B cell (primary cell): ENCODE results near the gene EGF. TPM values are rescaled to one million over a fixed set of nuclear protein-coding genes. Genes with fewer than 3 reads are reported as not detected.

Experiments
- ATAC-seq: fragments of 200-7000 bp; cut with Tn5 transposase; one replicate; pipeline ENCODE4 v1.10.0; 2021; ENCODE audit warnings: low read depth, mild to moderate bottlenecking, moderate number of reproducible peaks, moderate library complexity
- CTCF ChIA-PET: fragments of 350-600 bp; sonication (Branson Sonifier 250); formaldehyde crosslinking; loops from one replicate; lab custom pipeline; 2021; ENCODE audit warnings: antibody characterized with exemption, inconsistent platforms; lab: Charles Lee
- POLR2A ChIA-PET: fragments of 350-600 bp; sonication (Branson Sonifier 250); formaldehyde crosslinking; loops from one replicate; lab custom pipeline; 2021; ENCODE audit warnings: antibody characterized with exemption; lab: Charles Lee
- DNase-seq: peaks from one replicate; pipeline ENCODE4 v3.0.0; 2013
- H2AFZ ChIP-seq: 2 replicates; pipeline ENCODE4 v1.6.1; 2012; ENCODE audit warnings: mild to moderate bottlenecking, low read depth, low read length; ENCODE audit not compliant: insufficient read depth, poor library complexity, severe bottlenecking
- H3K27ac ChIP-seq, 2 donors: 1 replicate in 1 of 2; 2 replicates in 1 of 2; pipeline ENCODE4 v1.5.1; 2012 to 2013; ENCODE audit warnings: low read length in 2 of 2, mild to moderate bottlenecking in 2 of 2, moderate library complexity in 1 of 2
- H3K27me3 ChIP-seq, 4 experiments: fragments of 200-600 bp in 1 of 4; sonication (generic) in 1 of 4; replicated peaks in 1 of 4; 1 replicate in 2 of 4; 2 replicates in 2 of 4; pipeline versions ENCODE4 v1.6.1 to v1.7.0; 2013 to 2016; ENCODE audit warnings: low read length in 3 of 4, mild to moderate bottlenecking in 2 of 4, mixed read lengths in 1 of 4, moderate library complexity in 1 of 4; ENCODE audit not compliant: insufficient read depth in 4 of 4, control insufficient read depth in 3 of 4; ENCODE audit errors: control extremely low read depth in 1 of 4
- H3K36me3 ChIP-seq, 2 experiments: replicated peaks in 1 of 2; 1 replicate in 1 of 2; 2 replicates in 1 of 2; pipeline versions ENCODE4 v1.6.1 to v1.7.1; 2013; ENCODE audit warnings: low read length in 1 of 2; ENCODE audit not compliant: insufficient read depth in 2 of 2, control insufficient read depth in 1 of 2; ENCODE audit errors: control extremely low read depth in 1 of 2, extremely low read depth in 1 of 2
- H3K4me1 ChIP-seq, 2 donors: fragments of 200-600 bp in 1 of 2; sonication (generic) in 1 of 2; 1 replicate in 1 of 2; 2 replicates in 1 of 2; pipeline versions ENCODE4 v1.5.1 to v1.6.1; 2013 to 2017; ENCODE audit warnings: low read length in 2 of 2; ENCODE audit not compliant: control insufficient read depth in 2 of 2, insufficient read depth in 2 of 2
- H3K4me2 ChIP-seq: replicated peaks from 2 replicates; pipeline ENCODE3; 2012; ENCODE audit warnings: mild to moderate bottlenecking, low read depth, low read length; ENCODE audit not compliant: poor library complexity, severe bottlenecking
- H3K4me3 ChIP-seq, 5 experiments: fragments of 200-600 bp in 1 of 5; sonication (generic) in 1 of 5; 1 replicate in 3 of 5; 2 replicates in 2 of 5; pipeline versions ENCODE4 v1.5.1 to v1.7.0; 2011 to 2016; ENCODE audit warnings: low read length in 4 of 5, mild to moderate bottlenecking in 4 of 5, low read depth in 2 of 5, control low read depth in 1 of 5, moderate library complexity in 1 of 5; ENCODE audit not compliant: insufficient read depth in 1 of 5; ENCODE audit errors: control extremely low read depth in 1 of 5, extremely low read depth in 1 of 5
- H3K79me2 ChIP-seq: fragments of 200-600 bp; sonication (generic); one replicate; pipeline ENCODE4 v1.6.0; 2016; ENCODE audit warnings: low read length; ENCODE audit not compliant: control insufficient read depth, insufficient read depth
- H3K9ac ChIP-seq: fragments of 200-600 bp; sonication (generic); 2 replicates; pipeline ENCODE4 v1.6.1; 2017; ENCODE audit warnings: mild to moderate bottlenecking, low read length, moderate library complexity
- H3K9me3 ChIP-seq, 3 donors: one replicate each; pipeline versions ENCODE4 v1.6.1 to v1.7.1; 2013; ENCODE audit warnings: low read length in 2 of 3; ENCODE audit not compliant: control insufficient read depth in 2 of 3, insufficient read depth in 1 of 3; ENCODE audit errors: control extremely low read depth in 1 of 3
- H4K20me1 ChIP-seq: 2 replicates; pipeline ENCODE4 v1.6.0; 2012; ENCODE audit warnings: mild to moderate bottlenecking, low read length; ENCODE audit not compliant: insufficient read depth, control insufficient read depth, poor library complexity, severe bottlenecking
- H3K27ac Mint-ChIP-seq: one replicate; pipeline ENCODE4 v1.8.0; 2021; ENCODE audit warnings: mixed read lengths
- H3K27me3 Mint-ChIP-seq: one replicate; pipeline ENCODE4 v1.8.0; 2021; ENCODE audit warnings: mixed read lengths
- H3K4me1 Mint-ChIP-seq: one replicate; pipeline ENCODE4 v1.8.0; 2021; ENCODE audit warnings: mixed read lengths
- H3K4me3 Mint-ChIP-seq: one replicate; pipeline ENCODE4 v1.8.0; 2021; ENCODE audit warnings: mixed read lengths
- H3K9me3 Mint-ChIP-seq: one replicate; pipeline ENCODE4 v1.8.0; 2022; ENCODE audit warnings: mixed read lengths; ENCODE audit not compliant: insufficient read depth
- EZH2 ChIP-seq: IDR thresholded peaks from 2 replicates; pipeline ENCODE4 v1.6.1; 2012; ENCODE audit warnings: borderline replicate concordance, low read depth, mild to moderate bottlenecking, moderate library complexity, low read length; ENCODE audit not compliant: insufficient read depth, poor library complexity, severe bottlenecking
- WGBS: methylation state at CpG from one replicate; pipeline ENCODE4 v1.1.5; 2013; ENCODE audit warnings: missing lambda C conversion rate; ENCODE audit not compliant: insufficient coverage; 5-methylcytosine and 5-hydroxymethylcytosine counted together
- intact Hi-C: fragments of 100-400 bp; cut with micrococcal nuclease; formaldehyde crosslinking; loops from one replicate; pipeline ENCODE4 v1.10.0; 2022
- polyA plus RNA-seq: library from polyadenylated mRNA; depleted of rRNA; stranded (reverse); fragments of >200 nt; gene quantifications from 2 replicates; pipeline ENCODE4 v1.2.3, GENCODE V29; 2012
- total RNA-seq, 2 donors: library from RNA; stranded (reverse); fragments of 120-200 nt in 1 of 2; gene quantifications; 1 replicate in 1 of 2; 2 replicates in 1 of 2; pipeline versions ENCODE4 v1.2.3 to v1.2.4, GENCODE V29; 2013 to 2022
- TF ChIP-seq, protein P1 (sequence below): fragments of 200-600 bp; IDR thresholded peaks from one replicate; pipeline ENCODE4 v1.8.0; 2022; ENCODE audit warnings: antibody characterized with exemption, mild to moderate bottlenecking

Gene EGF
- total and polyA plus RNA-seq, 2 donors (not counting 1 experiment from before 2014, with no cell fraction given), result not detected

DNA sequence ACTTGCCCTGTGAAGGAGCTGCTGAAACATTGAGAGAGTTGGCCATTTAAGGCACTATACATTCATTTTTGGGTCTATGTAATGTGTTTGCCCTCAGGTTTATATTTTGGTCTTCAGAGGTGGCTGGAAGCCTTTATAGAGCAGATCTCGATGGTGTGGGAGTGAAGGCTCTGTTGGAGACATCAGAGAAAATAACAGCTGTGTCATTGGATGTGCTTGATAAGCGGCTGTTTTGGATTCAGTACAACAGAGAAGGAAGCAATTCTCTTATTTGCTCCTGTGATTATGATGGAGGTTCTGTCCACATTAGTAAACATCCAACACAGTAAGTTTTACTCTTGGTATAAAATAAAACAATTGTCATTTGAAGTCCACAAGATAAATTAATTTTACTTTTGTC lies 31.1 kb downstream of the EGF start:
- Histone ChIP-seq H3K36me3 (no peaks in the 10 kb centered on the region), H3K27me3 (peaks cover 0 to 3% (median 0%) of the 10 kb centered on the region in 4 experiments), H3K4me1 (no peaks in the 10 kb centered on the region), H4K20me1 (no peaks in the 10 kb centered on the region), H3K9me3 (peaks cover 0 to 3% (median 0%) of the 10 kb centered on the region in 3 donors), H3K4me3 (no peak overlapping the region), H3K9ac (no peak overlapping the region), H3K79me2 (no peaks in the 10 kb centered on the region), H2AFZ (no peak overlapping the region), H3K4me2 (no peak overlapping the region), H3K27ac (no peak overlapping the region)
- H3K9me3 Mint-ChIP-seq, result no peaks in the 10 kb centered on the region
- 100% methylated on average over 1 of the region's 2 CpGs for WGBS
- ChIA-PET POLR2A (no interaction called here), CTCF (no interaction called here)
- intact Hi-C loops, result no loop called here
- DNase-seq, result no peak
- no peak overlapping the region for H3K27ac Mint-ChIP-seq
- H3K27me3 Mint-ChIP-seq, result peaks cover 14% of the 10 kb centered on the region
- no peak for ATAC-seq
- H3K4me3 Mint-ChIP-seq, result no peak overlapping the region
- H3K4me1 Mint-ChIP-seq, result no peaks in the 10 kb centered on the region
- no peak for TF ChIP-seq EZH2
- TF ChIP-seq, protein P1, sequence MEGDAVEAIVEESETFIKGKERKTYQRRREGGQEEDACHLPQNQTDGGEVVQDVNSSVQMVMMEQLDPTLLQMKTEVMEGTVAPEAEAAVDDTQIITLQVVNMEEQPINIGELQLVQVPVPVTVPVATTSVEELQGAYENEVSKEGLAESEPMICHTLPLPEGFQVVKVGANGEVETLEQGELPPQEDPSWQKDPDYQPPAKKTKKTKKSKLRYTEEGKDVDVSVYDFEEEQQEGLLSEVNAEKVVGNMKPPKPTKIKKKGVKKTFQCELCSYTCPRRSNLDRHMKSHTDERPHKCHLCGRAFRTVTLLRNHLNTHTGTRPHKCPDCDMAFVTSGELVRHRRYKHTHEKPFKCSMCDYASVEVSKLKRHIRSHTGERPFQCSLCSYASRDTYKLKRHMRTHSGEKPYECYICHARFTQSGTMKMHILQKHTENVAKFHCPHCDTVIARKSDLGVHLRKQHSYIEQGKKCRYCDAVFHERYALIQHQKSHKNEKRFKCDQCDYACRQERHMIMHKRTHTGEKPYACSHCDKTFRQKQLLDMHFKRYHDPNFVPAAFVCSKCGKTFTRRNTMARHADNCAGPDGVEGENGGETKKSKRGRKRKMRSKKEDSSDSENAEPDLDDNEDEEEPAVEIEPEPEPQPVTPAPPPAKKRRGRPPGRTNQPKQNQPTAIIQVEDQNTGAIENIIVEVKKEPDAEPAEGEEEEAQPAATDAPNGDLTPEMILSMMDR, result no peak

DNA sequence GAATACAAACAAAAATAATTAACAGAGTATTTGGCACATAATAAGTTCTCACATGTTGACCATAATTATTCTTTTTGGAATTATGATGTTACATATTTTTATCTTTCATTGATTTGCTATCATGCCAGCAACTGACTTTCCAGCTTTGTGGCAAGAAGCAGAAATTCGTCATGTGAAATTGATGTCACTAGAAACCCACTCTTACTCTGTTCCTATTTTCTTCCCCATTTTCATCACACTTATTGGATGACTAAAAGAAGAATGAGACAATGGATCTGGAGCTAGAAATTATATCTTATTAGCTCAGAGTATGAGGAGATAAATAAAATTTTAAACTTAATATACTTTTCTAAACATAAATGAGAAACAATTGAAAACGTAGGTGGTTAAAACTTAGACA lies 31.9 kb downstream of the EGF start:
- no peak for DNase-seq
- Mint-ChIP-seq H3K4me3 (no peak overlapping the region), H3K27ac (no peak overlapping the region), H3K27me3 (peaks cover 7% of the 10 kb centered on the region), H3K4me1 (no peaks in the 10 kb centered on the region), H3K9me3 (no peaks in the 10 kb centered on the region)
- H3K4me1 ChIP-seq, result no peaks in the 10 kb centered on the region
- no peak overlapping the region for H2AFZ ChIP-seq
- no peak overlapping the region for H3K27ac ChIP-seq
- H3K4me3 ChIP-seq, result no peak overlapping the region
- H3K27me3 ChIP-seq, result no peaks in the 10 kb centered on the region
- no peak overlapping the region for H3K4me2 ChIP-seq
- no peak for TF ChIP-seq EZH2
- TF ChIP-seq, protein P1, result no peak
- no peaks in the 10 kb centered on the region for H3K9me3 ChIP-seq
- ATAC-seq, result no peak
- ChIA-PET POLR2A (no interaction called here), CTCF (no interaction called here)
- no CpG with 5 or more reads among the region's 2 CpGs for WGBS
- H3K9ac ChIP-seq, result no peak overlapping the region
- intact Hi-C loops, result no loop called here
- no peaks in the 10 kb centered on the region for H3K79me2 ChIP-seq
- no peaks in the 10 kb centered on the region for H3K36me3 ChIP-seq
- no peaks in the 10 kb centered on the region for H4K20me1 ChIP-seq
